ENCODE data around the gene EPGN.

DNA sequence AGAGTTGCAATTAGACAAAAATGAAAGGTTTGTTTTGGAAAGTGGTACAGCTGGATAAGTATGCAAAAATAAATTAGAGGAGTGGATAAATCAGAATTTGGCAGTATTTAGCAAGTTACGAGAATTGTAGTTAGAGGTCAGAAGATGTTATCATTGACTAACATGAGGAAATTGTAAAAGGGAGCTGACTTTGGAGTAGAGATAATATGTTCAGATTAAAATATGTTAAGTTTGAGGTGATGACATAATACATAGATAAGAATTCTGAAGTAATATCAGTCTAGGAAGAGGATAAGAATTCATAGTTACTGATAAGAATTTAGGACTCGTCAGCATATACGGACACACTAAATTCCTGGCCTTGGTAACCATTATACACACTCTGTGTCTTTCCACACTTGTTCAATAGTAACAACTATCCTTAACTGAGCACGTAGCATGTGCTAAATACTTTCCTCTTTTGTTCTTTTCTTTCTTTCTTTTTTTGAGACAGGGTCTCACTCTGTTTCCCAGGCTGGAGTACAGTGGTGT, 4.1 kb upstream of the EPGN start:
- TF ChIP-seq, protein P1, sequence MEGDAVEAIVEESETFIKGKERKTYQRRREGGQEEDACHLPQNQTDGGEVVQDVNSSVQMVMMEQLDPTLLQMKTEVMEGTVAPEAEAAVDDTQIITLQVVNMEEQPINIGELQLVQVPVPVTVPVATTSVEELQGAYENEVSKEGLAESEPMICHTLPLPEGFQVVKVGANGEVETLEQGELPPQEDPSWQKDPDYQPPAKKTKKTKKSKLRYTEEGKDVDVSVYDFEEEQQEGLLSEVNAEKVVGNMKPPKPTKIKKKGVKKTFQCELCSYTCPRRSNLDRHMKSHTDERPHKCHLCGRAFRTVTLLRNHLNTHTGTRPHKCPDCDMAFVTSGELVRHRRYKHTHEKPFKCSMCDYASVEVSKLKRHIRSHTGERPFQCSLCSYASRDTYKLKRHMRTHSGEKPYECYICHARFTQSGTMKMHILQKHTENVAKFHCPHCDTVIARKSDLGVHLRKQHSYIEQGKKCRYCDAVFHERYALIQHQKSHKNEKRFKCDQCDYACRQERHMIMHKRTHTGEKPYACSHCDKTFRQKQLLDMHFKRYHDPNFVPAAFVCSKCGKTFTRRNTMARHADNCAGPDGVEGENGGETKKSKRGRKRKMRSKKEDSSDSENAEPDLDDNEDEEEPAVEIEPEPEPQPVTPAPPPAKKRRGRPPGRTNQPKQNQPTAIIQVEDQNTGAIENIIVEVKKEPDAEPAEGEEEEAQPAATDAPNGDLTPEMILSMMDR (IDR thresholded peaks at IDR 0.05; ENCODE audit: insufficient read depth, low read length), result no peak
- no peak for TF ChIP-seq POLR2AphosphoS5 (IDR thresholded peaks at IDR 0.05; ENCODE audit: low read depth)
- TF ChIP-seq, protein P2, sequence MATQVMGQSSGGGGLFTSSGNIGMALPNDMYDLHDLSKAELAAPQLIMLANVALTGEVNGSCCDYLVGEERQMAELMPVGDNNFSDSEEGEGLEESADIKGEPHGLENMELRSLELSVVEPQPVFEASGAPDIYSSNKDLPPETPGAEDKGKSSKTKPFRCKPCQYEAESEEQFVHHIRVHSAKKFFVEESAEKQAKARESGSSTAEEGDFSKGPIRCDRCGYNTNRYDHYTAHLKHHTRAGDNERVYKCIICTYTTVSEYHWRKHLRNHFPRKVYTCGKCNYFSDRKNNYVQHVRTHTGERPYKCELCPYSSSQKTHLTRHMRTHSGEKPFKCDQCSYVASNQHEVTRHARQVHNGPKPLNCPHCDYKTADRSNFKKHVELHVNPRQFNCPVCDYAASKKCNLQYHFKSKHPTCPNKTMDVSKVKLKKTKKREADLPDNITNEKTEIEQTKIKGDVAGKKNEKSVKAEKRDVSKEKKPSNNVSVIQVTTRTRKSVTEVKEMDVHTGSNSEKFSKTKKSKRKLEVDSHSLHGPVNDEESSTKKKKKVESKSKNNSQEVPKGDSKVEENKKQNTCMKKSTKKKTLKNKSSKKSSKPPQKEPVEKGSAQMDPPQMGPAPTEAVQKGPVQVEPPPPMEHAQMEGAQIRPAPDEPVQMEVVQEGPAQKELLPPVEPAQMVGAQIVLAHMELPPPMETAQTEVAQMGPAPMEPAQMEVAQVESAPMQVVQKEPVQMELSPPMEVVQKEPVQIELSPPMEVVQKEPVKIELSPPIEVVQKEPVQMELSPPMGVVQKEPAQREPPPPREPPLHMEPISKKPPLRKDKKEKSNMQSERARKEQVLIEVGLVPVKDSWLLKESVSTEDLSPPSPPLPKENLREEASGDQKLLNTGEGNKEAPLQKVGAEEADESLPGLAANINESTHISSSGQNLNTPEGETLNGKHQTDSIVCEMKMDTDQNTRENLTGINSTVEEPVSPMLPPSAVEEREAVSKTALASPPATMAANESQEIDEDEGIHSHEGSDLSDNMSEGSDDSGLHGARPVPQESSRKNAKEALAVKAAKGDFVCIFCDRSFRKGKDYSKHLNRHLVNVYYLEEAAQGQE (IDR thresholded peaks at IDR 0.05; ENCODE audit: insufficient replicate concordance, low read depth), result no peak
- TF ChIP-seq GABPA (IDR thresholded peaks at IDR 0.05; ENCODE audit: low read depth), result no peak
